DMS53 treated with DMSO at 0.1 percent for 48 hours (cell line): ENCODE data around the gene RECQL.

Experiments used
- DNase-seq: peaks from one replicate; lab custom pipeline; 2025; ENCODE audit not compliant: unreplicated experiment; lab: John Stamatoyannopoulos, UW

The RECQL gene

DNA sequence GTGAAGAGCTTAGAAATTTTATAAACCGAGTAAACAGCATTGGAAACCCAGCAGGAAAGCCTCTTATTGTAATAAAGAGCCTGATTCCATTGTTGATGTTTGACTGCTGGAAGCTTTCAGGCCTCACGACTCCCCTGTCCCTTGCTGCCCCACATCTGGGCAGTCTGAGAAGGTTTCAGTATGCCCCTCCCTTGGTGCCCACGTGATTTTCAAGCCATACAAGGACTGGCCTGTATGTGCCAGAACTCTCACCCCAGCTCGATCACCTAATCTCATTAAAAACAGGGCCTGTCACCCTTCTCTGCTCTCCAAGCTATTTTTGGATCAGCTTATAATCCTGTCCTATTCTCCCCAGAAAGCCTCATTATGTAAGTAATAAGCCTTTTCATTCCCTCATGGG lies 71.4 kb downstream of the RECQL start:
- no peak for DNase-seq

DNA sequence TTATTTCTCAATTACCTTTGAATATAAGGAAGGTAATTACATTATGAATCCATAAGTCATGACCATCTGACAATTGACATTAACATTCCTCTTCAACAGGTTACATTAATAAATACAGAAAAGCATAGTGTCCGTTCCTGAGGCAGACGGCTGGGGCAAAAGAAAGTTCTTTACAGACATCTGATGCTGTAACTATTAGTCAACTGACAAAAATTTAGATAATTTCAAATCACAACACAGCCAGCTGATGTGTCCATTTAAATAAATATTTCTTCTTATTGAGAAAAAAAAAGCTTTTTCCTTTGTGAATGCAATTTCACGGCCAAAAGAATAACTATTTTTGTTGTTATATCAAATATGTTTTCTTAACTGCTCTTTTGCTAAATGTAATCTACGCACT lies 73.2 kb downstream of the RECQL start:
- no peak for DNase-seq

DNA sequence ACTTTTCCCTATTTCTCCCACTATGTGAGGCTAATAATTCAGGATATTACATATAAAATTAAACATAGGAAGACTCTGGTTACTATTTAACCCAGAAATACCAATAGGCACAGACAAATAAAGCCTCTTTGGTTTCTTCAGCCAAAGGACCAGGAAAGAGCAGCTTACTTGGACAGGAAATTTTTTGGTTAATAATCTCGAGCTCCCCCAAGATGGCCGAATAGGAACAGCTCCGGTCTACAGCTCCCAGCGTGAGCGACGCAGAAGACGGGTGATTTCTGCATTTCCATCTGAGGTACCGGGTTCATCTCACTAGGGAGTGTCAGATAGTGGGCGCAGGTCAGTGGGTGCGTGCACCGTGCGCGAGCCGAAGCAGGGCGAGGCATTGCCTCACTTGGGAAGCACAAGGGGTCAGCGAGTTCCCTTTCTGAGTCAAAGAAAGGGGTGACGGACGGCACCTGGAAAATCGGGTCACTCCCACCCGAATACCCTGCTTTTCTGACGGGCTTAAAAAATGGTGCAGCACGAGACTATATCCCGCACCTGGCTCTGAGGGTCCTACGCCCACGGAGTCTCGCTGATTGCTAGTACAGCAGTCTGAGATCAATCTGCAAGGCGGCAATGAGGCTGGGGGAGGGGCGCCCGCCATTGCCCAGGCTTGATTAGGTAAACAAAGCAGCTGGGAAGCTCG lies 82.3 kb downstream of the RECQL start:
- DNase-seq = peak; percentile 74
